Lung (tissue), 12 donors: ENCODE measurements around the gene TAF7L. TPM values are rescaled to one million over a fixed set of nuclear protein-coding genes. Genes with fewer than 3 reads are reported as not detected.

ENCODE experiments used
- ATAC-seq: fragments of 200-7000 bp; cut with Tn5 transposase; one replicate; pipeline ENCODE4 v1.9.1; 2020; ENCODE audit warnings: moderate number of reproducible peaks; ENCODE audit not compliant: insufficient read depth, low FRiP score
- DNase-seq, 3 donors: peaks; one replicate each; pipeline ENCODE4 v3.0.0-alpha.2; 2013 to 2017
- H3K27ac ChIP-seq, 2 donors: one replicate each; pipeline ENCODE4 v1.5.1; 2013; ENCODE audit warnings: mild to moderate bottlenecking in 2 of 2, moderate library complexity in 2 of 2, control low read depth in 1 of 2, inconsistent platforms in 1 of 2, low read depth in 1 of 2, low read length in 1 of 2
- H3K27me3 ChIP-seq, 3 donors: one replicate each; pipeline ENCODE4 v1.5.1; 2013; ENCODE audit warnings: low read length in 2 of 3; ENCODE audit not compliant: control insufficient read depth in 3 of 3, insufficient read depth in 3 of 3
- H3K36me3 ChIP-seq, 4 donors: one replicate each; pipeline ENCODE4 v1.5.1; 2013; ENCODE audit warnings: low read length in 4 of 4, mild to moderate bottlenecking in 1 of 4, moderate library complexity in 1 of 4; ENCODE audit not compliant: control insufficient read depth in 4 of 4, insufficient read depth in 4 of 4
- H3K4me1 ChIP-seq, 5 donors: one replicate each; pipeline ENCODE4 v1.5.1; 2013; ENCODE audit warnings: low read length in 5 of 5, mild to moderate bottlenecking in 2 of 5, moderate library complexity in 1 of 5; ENCODE audit not compliant: control insufficient read depth in 5 of 5, insufficient read depth in 5 of 5
- H3K4me3 ChIP-seq: one replicate; pipeline ENCODE4 v1.5.1; 2013; ENCODE audit warnings: mild to moderate bottlenecking, control low read depth, moderate library complexity
- H3K9ac ChIP-seq, 2 donors: one replicate each; pipeline ENCODE4 v1.5.1; 2013; ENCODE audit warnings: low read length in 2 of 2, control low read depth in 1 of 2; ENCODE audit not compliant: insufficient read depth in 1 of 2
- H3K9me3 ChIP-seq, 4 donors: one replicate each; pipeline ENCODE4 v1.5.1; 2013; ENCODE audit warnings: low read length in 3 of 4, mild to moderate bottlenecking in 1 of 4, moderate library complexity in 1 of 4; ENCODE audit not compliant: control insufficient read depth in 4 of 4, insufficient read depth in 3 of 4
- WGBS, 2 donors: extraction: QIAGEN DNeasy Blood & Tissue Kit; methylation state at CpG; one replicate each; pipeline ENCODE4 v1.1.7; 2013; 5-methylcytosine and 5-hydroxymethylcytosine counted together
- polyA plus RNA-seq, 2 donors: library from polyadenylated mRNA; stranded (reverse); fragments of 200-250 nt; gene quantifications; one replicate each; pipeline ENCODE4 v1.2.1, GENCODE V29; 2013
- total RNA-seq, 2 donors: library from RNA; depleted of rRNA in 1 of 2; stranded (reverse); fragments of >200 nt in 1 of 2; gene quantifications; one replicate each; pipeline ENCODE4 v1.2.1, GENCODE V29; 2014 to 2021
- TF ChIP-seq, protein P1 (sequence below): IDR thresholded peaks from 2 replicates; pipeline ENCODE4 v1.5.1; 2012; ENCODE audit warnings: mild to moderate bottlenecking; ENCODE audit errors: control extremely low read depth, extremely low read depth
- donor health status: control.
- donor health status: control.
- donor health status: Bipolar disorder and iron deficiency.
- donor health status: healthy.
- donor health status: DM: yes; HTN: yes; CAD: no.

TAF7L gene
- total and polyA plus RNA-seq, 4 donors: 0.06 to 0.21 (median 0.13) TPM

GRCh38 chrX:101260435-101260834, 30.7 kb downstream of the TAF7L start:
- H3K27ac ChIP-seq: no peak overlapping the region
- H3K9ac ChIP-seq: no peak overlapping the region
- H3K9me3 ChIP-seq: no peaks in the 10 kb centered on the region
- 75 to 96% methylated on average over 4 of the region's 4 CpGs for WGBS, 2 donors
- ATAC-seq (no peak), DNase-seq (no peak)
- TF ChIP-seq, protein P1, sequence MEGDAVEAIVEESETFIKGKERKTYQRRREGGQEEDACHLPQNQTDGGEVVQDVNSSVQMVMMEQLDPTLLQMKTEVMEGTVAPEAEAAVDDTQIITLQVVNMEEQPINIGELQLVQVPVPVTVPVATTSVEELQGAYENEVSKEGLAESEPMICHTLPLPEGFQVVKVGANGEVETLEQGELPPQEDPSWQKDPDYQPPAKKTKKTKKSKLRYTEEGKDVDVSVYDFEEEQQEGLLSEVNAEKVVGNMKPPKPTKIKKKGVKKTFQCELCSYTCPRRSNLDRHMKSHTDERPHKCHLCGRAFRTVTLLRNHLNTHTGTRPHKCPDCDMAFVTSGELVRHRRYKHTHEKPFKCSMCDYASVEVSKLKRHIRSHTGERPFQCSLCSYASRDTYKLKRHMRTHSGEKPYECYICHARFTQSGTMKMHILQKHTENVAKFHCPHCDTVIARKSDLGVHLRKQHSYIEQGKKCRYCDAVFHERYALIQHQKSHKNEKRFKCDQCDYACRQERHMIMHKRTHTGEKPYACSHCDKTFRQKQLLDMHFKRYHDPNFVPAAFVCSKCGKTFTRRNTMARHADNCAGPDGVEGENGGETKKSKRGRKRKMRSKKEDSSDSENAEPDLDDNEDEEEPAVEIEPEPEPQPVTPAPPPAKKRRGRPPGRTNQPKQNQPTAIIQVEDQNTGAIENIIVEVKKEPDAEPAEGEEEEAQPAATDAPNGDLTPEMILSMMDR: no peak
- H3K27me3 ChIP-seq: peaks cover 0 to 24% (median 8%) of the 10 kb centered on the region in 3 donors
- no peaks in the 10 kb centered on the region for H3K4me1 ChIP-seq
- H3K4me3 ChIP-seq: no peak overlapping the region
- no peaks in the 10 kb centered on the region for H3K36me3 ChIP-seq

GRCh38 chrX:101258259-101258581, 32.9 kb downstream of the TAF7L start:
- DNase-seq: no peak
- WGBS, 2 donors: 85 to 97% methylated on average over 11 of the region's 11 CpGs
- no peak overlapping the region for H3K9ac ChIP-seq
- no peaks in the 10 kb centered on the region for H3K4me1 ChIP-seq
- peaks cover 0 to 28% (median 8%) of the 10 kb centered on the region in 3 donors for H3K27me3 ChIP-seq
- no peak for ATAC-seq
- no peaks in the 10 kb centered on the region for H3K36me3 ChIP-seq
- TF ChIP-seq, protein P1: no peak
- no peak overlapping the region for H3K4me3 ChIP-seq
- H3K9me3 ChIP-seq: no peaks in the 10 kb centered on the region
- H3K27ac ChIP-seq: no peak overlapping the region

DNA sequence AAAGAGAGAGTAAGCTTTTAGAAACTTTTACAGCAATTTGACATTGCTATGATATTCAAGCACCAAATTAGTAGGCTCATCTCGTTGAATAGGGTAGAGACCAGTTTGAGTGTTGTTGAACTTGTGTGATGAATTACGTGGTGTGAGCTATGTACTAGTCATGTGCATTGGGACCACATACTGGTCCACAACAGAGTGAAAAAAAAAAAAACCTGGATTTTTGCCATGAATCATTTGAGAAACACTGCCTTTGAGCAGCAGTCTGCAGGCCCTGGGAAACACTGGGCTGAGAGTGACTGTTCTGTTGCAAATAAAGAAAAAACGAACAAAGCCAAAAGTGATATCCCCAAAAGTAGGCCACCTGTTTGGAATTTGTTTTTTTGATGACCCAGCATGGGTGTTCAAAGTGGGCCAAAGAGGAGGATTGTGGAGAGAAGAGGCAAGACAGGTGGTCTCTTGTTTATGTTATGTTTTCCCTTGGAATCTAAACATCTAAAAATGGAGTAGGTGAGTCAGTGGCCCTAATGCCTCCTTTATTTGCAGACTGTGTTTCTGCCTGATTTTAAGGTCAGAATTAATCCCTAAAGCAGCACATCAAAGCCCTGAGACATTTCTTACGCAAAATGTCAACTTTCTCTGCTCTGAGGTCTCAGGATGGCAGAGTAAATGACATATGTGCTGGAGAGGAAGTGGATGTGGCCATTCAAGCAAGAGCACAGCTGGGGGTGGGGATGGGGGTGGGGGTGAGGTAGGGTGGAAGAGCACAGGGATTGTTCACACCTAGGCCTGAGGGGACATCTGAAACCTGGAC, 33.5 kb downstream of the TAF7L start:
- no peak overlapping the region for H3K4me3 ChIP-seq
- peak in 2 of 3 donors; percentile 12 to 24 for DNase-seq
- WGBS, 2 donors: 60 to 71% methylated on average over 4 of the region's 4 CpGs
- peaks cover 0 to 30% (median 5%) of the 10 kb centered on the region in 3 donors for H3K27me3 ChIP-seq
- H3K9ac ChIP-seq: no peak overlapping the region
- no peak for ATAC-seq
- no peaks in the 10 kb centered on the region for H3K9me3 ChIP-seq
- no peaks in the 10 kb centered on the region for H3K36me3 ChIP-seq
- no peak overlapping the region for H3K27ac ChIP-seq
- TF ChIP-seq, protein P1: no peak
- no peaks in the 10 kb centered on the region for H3K4me1 ChIP-seq
